HepG2 (cell line): Measurements from ENCODE around the gene ACTRT2. TPM values are rescaled to one million over a fixed set of nuclear protein-coding genes. Genes with fewer than 3 reads are reported as not detected.

Source experiments
- CREBL2 ChIP-seq: sonication (generic); formaldehyde crosslinking; IDR thresholded peaks from 2 replicates; pipeline ENCODE4 v1.8.1; 2023; ENCODE audit warnings: missing genetic modification reagents, mild to moderate bottlenecking, borderline replicate concordance
- FOSL2 ChIP-seq: sonication (generic); formaldehyde crosslinking; IDR thresholded peaks from 2 replicates; pipeline ENCODE4 v1.4.0; 2020; ENCODE audit warnings: missing genetic modification reagents
- GATA4 ChIP-seq: sonication (generic); IDR thresholded peaks from 2 replicates; pipeline ENCODE4 v1.6.1; 2016; ENCODE audit warnings: antibody characterized with exemption, low read depth, borderline replicate concordance
- HIC2 ChIP-seq: sonication (generic); formaldehyde crosslinking; IDR thresholded peaks from 2 replicates; pipeline ENCODE4 v1.9.0; 2022; ENCODE audit warnings: low read depth, missing genetic modification reagents
- MTA1 ChIP-seq: sonication (generic); formaldehyde crosslinking; IDR thresholded peaks from 2 replicates; pipeline ENCODE4 v1.4.0; 2020; ENCODE audit warnings: missing genetic modification reagents, mild to moderate bottlenecking, borderline replicate concordance
- NFE2L2 ChIP-seq: fragments of 150-350 bp; IDR thresholded peaks from 2 replicates; pipeline ENCODE4 v1.6.1; 2014; ENCODE audit warnings: low read length
- NR2F6 ChIP-seq, 2 experiments: IDR thresholded peaks; 2 replicates each; pipeline ENCODE4 v1.6.1; 2016; ENCODE audit warnings: antibody characterized with exemption in 1 of 2, mild to moderate bottlenecking in 1 of 2
- PAX8 ChIP-seq: sonication (generic); formaldehyde crosslinking; IDR thresholded peaks from 2 replicates; pipeline ENCODE4 v1.8.0; 2022; ENCODE audit warnings: mild to moderate bottlenecking, missing genetic modification reagents, borderline replicate concordance
- POLR2AphosphoS5 ChIP-seq: IDR thresholded peaks from 2 replicates; pipeline ENCODE4 v1.6.1; 2012; ENCODE audit warnings: low read depth, low read length
- SOX6 ChIP-seq, 2 experiments: fragments of 450-650 bp in 1 of 2; sonication (generic) in 1 of 2; formaldehyde crosslinking in 1 of 2; IDR thresholded peaks; 2 replicates each; pipeline versions ENCODE4 v1.4.0 to v1.6.1; 2017 to 2020; ENCODE audit warnings: antibody characterized with exemption in 1 of 2, mild to moderate bottlenecking in 1 of 2, missing genetic modification reagents in 1 of 2
- TOE1 ChIP-seq: sonication (generic); formaldehyde crosslinking; IDR thresholded peaks from 2 replicates; pipeline ENCODE4 v1.4.0; 2020; ENCODE audit warnings: mild to moderate bottlenecking, missing genetic modification reagents
- ZFP62 ChIP-seq: sonication (generic); formaldehyde crosslinking; IDR thresholded peaks from 2 replicates; pipeline ENCODE4 v1.4.0; 2020; ENCODE audit warnings: missing genetic modification reagents
- ZNF232 ChIP-seq: sonication (generic); formaldehyde crosslinking; IDR thresholded peaks from 2 replicates; pipeline ENCODE4 v1.4.0; 2020; ENCODE audit warnings: missing genetic modification reagents, borderline replicate concordance
- ZNF383 ChIP-seq: sonication (generic); formaldehyde crosslinking; IDR thresholded peaks from 2 replicates; pipeline ENCODE4 v1.4.0; 2020; ENCODE audit warnings: missing genetic modification reagents, mild to moderate bottlenecking, borderline replicate concordance
- ZNF543 ChIP-seq: sonication (generic); formaldehyde crosslinking; IDR thresholded peaks from 2 replicates; pipeline ENCODE4 v1.4.0; 2020; ENCODE audit warnings: mild to moderate bottlenecking, missing genetic modification reagents
- ZNF724P ChIP-seq: sonication (generic); formaldehyde crosslinking; IDR thresholded peaks from 2 replicates; pipeline ENCODE4 v1.8.0; 2022; ENCODE audit warnings: missing genetic modification reagents, borderline replicate concordance
- ZNF891 ChIP-seq: sonication (generic); formaldehyde crosslinking; IDR thresholded peaks from 2 replicates; pipeline ENCODE4 v1.5.0; 2020; ENCODE audit warnings: mild to moderate bottlenecking, missing genetic modification reagents
- polyA plus RNA-seq, 8 experiments: library from polyadenylated mRNA; depleted of rRNA in 3 of 8; stranded (reverse) in 7 of 8; unstranded in 1 of 8; fragments of >200 nt; fragmentation: Illumina TruSeq in 4 of 8; extraction: Trizol in 4 of 8; gene quantifications; 2 replicates each; pipeline versions ENCODE4 v1.2.1 to v1.2.3, GENCODE V29; 2011 to 2016; ENCODE audit warnings: low read depth in 4 of 8, missing spikeins in 1 of 8, mixed read lengths in 1 of 8; ENCODE audit not compliant: insufficient read depth in 1 of 8
- total RNA-seq, 5 experiments: library from RNA; depleted of rRNA; stranded (reverse); fragments of >200 nt; fragmentation: Illumina TruSeq; extraction: Trizol; gene quantifications; 2 replicates each; pipeline ENCODE4 v1.2.3, GENCODE V29; 2016; ENCODE audit warnings: low read depth in 1 of 5
- TF ChIP-seq, protein P1 (sequence below): sonication (generic); formaldehyde crosslinking; IDR thresholded peaks from 2 replicates; pipeline ENCODE4 v1.9.0; 2021; ENCODE audit warnings: missing genetic modification reagents, borderline replicate concordance
- TF ChIP-seq, protein P2 (sequence below): sonication (generic); formaldehyde crosslinking; IDR thresholded peaks from 2 replicates; pipeline ENCODE4 v1.5.1; 2020; ENCODE audit warnings: mild to moderate bottlenecking, moderate library complexity, missing genetic modification reagents
- TF ChIP-seq, protein P3 (sequence below): sonication (generic); formaldehyde crosslinking; IDR thresholded peaks from 2 replicates; pipeline ENCODE4 v1.8.1; 2023; ENCODE audit warnings: mild to moderate bottlenecking, missing genetic modification reagents

The ACTRT2 gene
- total and polyA plus RNA-seq, 2 of the 13 experiments (the other 11 are each of a cell fraction or from before 2014, with no cell fraction given), result not detected

- TF ChIP-seq PAX8 (CRISPR knock-in tag) (no peak), ZFP62 (CRISPR knock-in tag) (no peak), NFE2L2 (no peak), ZNF724P (CRISPR knock-in tag) (peak; percentile 62), POLR2AphosphoS5 (no peak), MTA1 (CRISPR knock-in tag) (no peak; the same call in 1 of the 2 replicates), HIC2 (CRISPR knock-in tag) (no peak; the same call in 1 of the 2 replicates), GATA4 (no peak), ZNF891 (CRISPR knock-in tag) (no peak), NR2F6 (IDR thresholded peaks at IDR 0.05) (peak; percentile 66), NR2F6 (CRISPR knock-in tag; IDR thresholded peaks at IDR 0.05) (peak; percentile 95), CREBL2 (CRISPR knock-in tag) (no peak), ZNF543 (CRISPR knock-in tag) (no peak), FOSL2 (CRISPR knock-in tag) (no peak), ZNF383 (CRISPR knock-in tag) (no peak), TOE1 (no peak), SOX6 (IDR thresholded peaks at IDR 0.05) (no peak), SOX6 (CRISPR knock-in tag; IDR thresholded peaks at IDR 0.05) (peak; percentile 8; the same call in 1 of the 2 replicates), ZNF232 (CRISPR knock-in tag) (peak; percentile 13; the same call in 1 of the 2 replicates)
- TF ChIP-seq, protein P1, sequence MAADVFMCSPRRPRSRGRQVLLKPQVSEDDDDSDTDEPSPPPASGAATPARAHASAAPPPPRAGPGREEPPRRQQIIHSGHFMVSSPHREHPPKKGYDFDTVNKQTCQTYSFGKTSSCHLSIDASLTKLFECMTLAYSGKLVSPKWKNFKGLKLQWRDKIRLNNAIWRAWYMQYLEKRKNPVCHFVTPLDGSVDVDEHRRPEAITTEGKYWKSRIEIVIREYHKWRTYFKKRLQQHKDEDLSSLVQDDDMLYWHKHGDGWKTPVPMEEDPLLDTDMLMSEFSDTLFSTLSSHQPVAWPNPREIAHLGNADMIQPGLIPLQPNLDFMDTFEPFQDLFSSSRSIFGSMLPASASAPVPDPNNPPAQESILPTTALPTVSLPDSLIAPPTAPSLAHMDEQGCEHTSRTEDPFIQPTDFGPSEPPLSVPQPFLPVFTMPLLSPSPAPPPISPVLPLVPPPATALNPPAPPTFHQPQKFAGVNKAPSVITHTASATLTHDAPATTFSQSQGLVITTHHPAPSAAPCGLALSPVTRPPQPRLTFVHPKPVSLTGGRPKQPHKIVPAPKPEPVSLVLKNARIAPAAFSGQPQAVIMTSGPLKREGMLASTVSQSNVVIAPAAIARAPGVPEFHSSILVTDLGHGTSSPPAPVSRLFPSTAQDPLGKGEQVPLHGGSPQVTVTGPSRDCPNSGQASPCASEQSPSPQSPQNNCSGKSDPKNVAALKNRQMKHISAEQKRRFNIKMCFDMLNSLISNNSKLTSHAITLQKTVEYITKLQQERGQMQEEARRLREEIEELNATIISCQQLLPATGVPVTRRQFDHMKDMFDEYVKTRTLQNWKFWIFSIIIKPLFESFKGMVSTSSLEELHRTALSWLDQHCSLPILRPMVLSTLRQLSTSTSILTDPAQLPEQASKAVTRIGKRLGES (CRISPR knock-in tag), result no peak
- TF ChIP-seq, protein P2, sequence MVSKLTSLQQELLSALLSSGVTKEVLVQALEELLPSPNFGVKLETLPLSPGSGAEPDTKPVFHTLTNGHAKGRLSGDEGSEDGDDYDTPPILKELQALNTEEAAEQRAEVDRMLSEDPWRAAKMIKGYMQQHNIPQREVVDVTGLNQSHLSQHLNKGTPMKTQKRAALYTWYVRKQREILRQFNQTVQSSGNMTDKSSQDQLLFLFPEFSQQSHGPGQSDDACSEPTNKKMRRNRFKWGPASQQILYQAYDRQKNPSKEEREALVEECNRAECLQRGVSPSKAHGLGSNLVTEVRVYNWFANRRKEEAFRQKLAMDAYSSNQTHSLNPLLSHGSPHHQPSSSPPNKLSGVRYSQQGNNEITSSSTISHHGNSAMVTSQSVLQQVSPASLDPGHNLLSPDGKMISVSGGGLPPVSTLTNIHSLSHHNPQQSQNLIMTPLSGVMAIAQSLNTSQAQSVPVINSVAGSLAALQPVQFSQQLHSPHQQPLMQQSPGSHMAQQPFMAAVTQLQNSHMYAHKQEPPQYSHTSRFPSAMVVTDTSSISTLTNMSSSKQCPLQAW (CRISPR knock-in tag), result no peak
- TF ChIP-seq, protein P3, sequence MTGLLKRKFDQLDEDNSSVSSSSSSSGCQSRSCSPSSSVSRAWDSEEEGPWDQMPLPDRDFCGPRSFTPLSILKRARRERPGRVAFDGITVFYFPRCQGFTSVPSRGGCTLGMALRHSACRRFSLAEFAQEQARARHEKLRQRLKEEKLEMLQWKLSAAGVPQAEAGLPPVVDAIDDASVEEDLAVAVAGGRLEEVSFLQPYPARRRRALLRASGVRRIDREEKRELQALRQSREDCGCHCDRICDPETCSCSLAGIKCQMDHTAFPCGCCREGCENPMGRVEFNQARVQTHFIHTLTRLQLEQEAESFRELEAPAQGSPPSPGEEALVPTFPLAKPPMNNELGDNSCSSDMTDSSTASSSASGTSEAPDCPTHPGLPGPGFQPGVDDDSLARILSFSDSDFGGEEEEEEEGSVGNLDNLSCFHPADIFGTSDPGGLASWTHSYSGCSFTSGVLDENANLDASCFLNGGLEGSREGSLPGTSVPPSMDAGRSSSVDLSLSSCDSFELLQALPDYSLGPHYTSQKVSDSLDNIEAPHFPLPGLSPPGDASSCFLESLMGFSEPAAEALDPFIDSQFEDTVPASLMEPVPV (CRISPR knock-in tag), result 0 out of 2 replicates have a peak, but pooled peaks have one; percentile 17
Observed at GRCh38 chr1:3070644-3071564, 49.6 kb downstream of the ACTRT2 start (continued).
